Mesothelial cell of epicardium (in vitro differentiated cells): ENCODE results near the gene SYNDIG1. TPM values are rescaled to one million over a fixed set of nuclear protein-coding genes. Genes with fewer than 3 reads are reported as not detected.

Experiments
- DNase-seq, 2 experiments: peaks; one replicate each; pipeline ENCODE4 v3.0.0; 2021; ENCODE audit warnings: low spot score in 2 of 2; ENCODE audit not compliant: unreplicated experiment in 2 of 2
- H3K27ac Mint-ChIP-seq: 2 replicates; pipeline ENCODE4 v1.8.0; 2021; ENCODE audit warnings: mixed read lengths
- H3K27me3 Mint-ChIP-seq: 2 replicates; pipeline ENCODE4 v1.8.0; 2021; ENCODE audit warnings: low read depth, mixed read lengths
- H3K36me3 Mint-ChIP-seq: 2 replicates; pipeline ENCODE4 v1.8.0; 2021; ENCODE audit warnings: mixed read lengths
- H3K4me1 Mint-ChIP-seq: 2 replicates; pipeline ENCODE4 v1.8.0; 2021; ENCODE audit warnings: mixed read lengths
- H3K4me3 Mint-ChIP-seq: 2 replicates; pipeline ENCODE4 v1.8.0; 2021; ENCODE audit warnings: mild to moderate bottlenecking, moderate library complexity, mixed read lengths
- H3K9me3 Mint-ChIP-seq: 2 replicates; pipeline ENCODE4 v1.8.0; 2021; ENCODE audit warnings: mixed read lengths
- CTCF ChIP-seq: fragments of 200-600 bp; sonication (generic); IDR thresholded peaks from one replicate; pipeline ENCODE4 v1.5.0; 2021; ENCODE audit warnings: antibody characterized with exemption; ENCODE audit not compliant: unreplicated experiment
- total RNA-seq: library from RNA; stranded (reverse); gene quantifications from 3 replicates; pipeline ENCODE4 v1.2.1, GENCODE V29; 2021

Gene SYNDIG1
- total RNA-seq, 1 donor from 2014 or later: 0.80 TPM

- peaks cover 28% of the 10 kb centered on the region for H3K4me1 Mint-ChIP-seq
- no peaks in the 10 kb centered on the region for H3K36me3 Mint-ChIP-seq
- no peak for TF ChIP-seq CTCF
- DNase-seq: no peak
- H3K27me3 Mint-ChIP-seq: no peaks in the 10 kb centered on the region
- H3K9me3 Mint-ChIP-seq: peaks cover 10% of the 10 kb centered on the region
- H3K27ac Mint-ChIP-seq: peak overlapping the region; percentile 70
- no peak overlapping the region for H3K4me3 Mint-ChIP-seq
Measured at GRCh38 chr20:24628985-24629384, 159.6 kb downstream of the SYNDIG1 start.

GRCh38 chr20:24629668-24630067 is 160.2 kb downstream of the SYNDIG1 start:
- no peak overlapping the region for H3K4me3 Mint-ChIP-seq
- DNase-seq: no peak
- H3K36me3 Mint-ChIP-seq: no peaks in the 10 kb centered on the region
- no peaks in the 10 kb centered on the region for H3K27me3 Mint-ChIP-seq
- H3K4me1 Mint-ChIP-seq: peaks cover 32% of the 10 kb centered on the region
- no peak for TF ChIP-seq CTCF
- H3K27ac Mint-ChIP-seq: no peak overlapping the region
- H3K9me3 Mint-ChIP-seq: peaks cover 5% of the 10 kb centered on the region

GRCh38 chr20:24630486-24631172 is 161.2 kb downstream of the SYNDIG1 start:
- peaks cover 36% of the 10 kb centered on the region for H3K4me1 Mint-ChIP-seq
- no peaks in the 10 kb centered on the region for H3K27me3 Mint-ChIP-seq
- no peak for TF ChIP-seq CTCF
- H3K27ac Mint-ChIP-seq: no peak overlapping the region
- H3K4me3 Mint-ChIP-seq: no peak overlapping the region
- H3K36me3 Mint-ChIP-seq: no peaks in the 10 kb centered on the region
- H3K9me3 Mint-ChIP-seq: no peaks in the 10 kb centered on the region
- no peak for DNase-seq

GRCh38 chr20:24631173-24631505 is 161.7 kb downstream of the SYNDIG1 start:
- Mint-ChIP-seq H3K4me3 (no peak overlapping the region), H3K36me3 (no peaks in the 10 kb centered on the region), H3K9me3 (no peaks in the 10 kb centered on the region), H3K4me1 (peaks cover 37% of the 10 kb centered on the region), H3K27ac (no peak overlapping the region), H3K27me3 (no peaks in the 10 kb centered on the region)
- no peak for TF ChIP-seq CTCF
- DNase-seq: no peak

- Mint-ChIP-seq H3K9me3 (no peaks in the 10 kb centered on the region), H3K4me3 (no peak overlapping the region), H3K4me1 (peaks cover 45% of the 10 kb centered on the region), H3K27me3 (no peaks in the 10 kb centered on the region), H3K27ac (no peak overlapping the region), H3K36me3 (no peaks in the 10 kb centered on the region)
- DNase-seq: no peak
- no peak for TF ChIP-seq CTCF
Measured at GRCh38 chr20:24632581-24632980, 163.2 kb downstream of the SYNDIG1 start.

- no peak for TF ChIP-seq CTCF
- Mint-ChIP-seq H3K27ac (no peak overlapping the region), H3K4me3 (no peak overlapping the region), H3K9me3 (no peaks in the 10 kb centered on the region), H3K4me1 (peaks cover 41% of the 10 kb centered on the region), H3K36me3 (no peaks in the 10 kb centered on the region), H3K27me3 (no peaks in the 10 kb centered on the region)
- no peak for DNase-seq
Measured at GRCh38 chr20:24633026-24633425, 163.6 kb downstream of the SYNDIG1 start.
